ENCODE results near the gene TPST1. TPM values are rescaled to one million over a fixed set of nuclear protein-coding genes. Genes with fewer than 3 reads are reported as not detected.
"Not testable (repeated sequence)": the region's sequence is repeated elsewhere in the genome, so short reads cannot be mapped to it uniquely, and the experiment has no call there.

TPST1 gene
- total RNA-seq (2014; rRNA removed; shearing (Covaris generic)), result 50.0 and 51.0 TPM in 2 replicates

GRCh38 chr7:66204822-66205740 is at the start of gene TPST1:
TPST1 (plus strand) TSS chr7:66205334; CDS start chr7:66240426, 35,092 bp downstream.
- H3K4me1 ChIP-seq (replicated peaks), result peaks cover 20% of the 10 kb centered on the region
- no peaks in the 10 kb centered on the region for H3K27me3 ChIP-seq (replicated peaks)
- H3K9me3 ChIP-seq (replicated peaks), result no peaks in the 10 kb centered on the region
- peak within 1 kb of the TSS; percentile 48 for H3K27ac ChIP-seq
- H3K4me3 ChIP-seq, result peak within 1 kb of the TSS; percentile 93
- peak; percentile 91 to 95 for DNase-seq (ENCODE audit: low read depth in 1 of 2, low spot score in 2 of 2)
- H3K36me3 ChIP-seq, result peaks cover 14% of the 10 kb centered on the region

GRCh38 chr7:66156035-66156434 is 49.1 kb upstream of the TPST1 start:
- DNase-seq (ENCODE audit: low read depth in 1 of 2, low spot score in 2 of 2); H3K27me3 ChIP-seq (replicated peaks); H3K27ac ChIP-seq; H3K4me3 ChIP-seq; H3K9me3 ChIP-seq (replicated peaks): not testable (repeated sequence)
- peaks cover 54% of the 10 kb centered on the region for H3K36me3 ChIP-seq
- H3K4me1 ChIP-seq (replicated peaks), result peaks cover 29% of the 10 kb centered on the region

DNA sequence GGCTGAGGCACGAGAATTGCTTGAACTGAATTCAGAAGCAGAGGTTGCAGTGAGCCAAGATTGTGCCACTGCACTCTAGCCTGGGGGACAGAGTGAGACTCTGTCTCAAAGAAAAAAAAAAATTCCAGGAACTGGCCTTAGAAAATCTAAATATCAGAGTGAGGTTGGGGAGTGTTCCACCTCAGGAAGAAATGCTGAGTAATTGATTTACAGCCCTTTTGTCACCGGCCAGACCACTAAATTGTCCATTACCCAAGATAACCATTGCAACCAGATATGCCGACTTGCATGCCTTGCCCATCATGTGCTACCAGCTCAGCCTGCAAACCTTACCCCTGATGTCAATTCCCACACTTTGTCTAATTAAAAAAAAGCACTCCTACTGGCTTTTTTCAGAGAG is 48.1 kb upstream of the TPST1 start:
- DNase-seq (ENCODE audit: low read depth in 1 of 2, low spot score in 2 of 2), result no peak
- no peak overlapping the region for H3K4me3 ChIP-seq
- no peak overlapping the region for H3K27ac ChIP-seq
- peaks cover 19% of the 10 kb centered on the region for H3K4me1 ChIP-seq (replicated peaks)
- peaks cover 50% of the 10 kb centered on the region for H3K36me3 ChIP-seq
- H3K9me3 ChIP-seq (replicated peaks), result no peaks in the 10 kb centered on the region
- H3K27me3 ChIP-seq (replicated peaks), result no peaks in the 10 kb centered on the region

DNA sequence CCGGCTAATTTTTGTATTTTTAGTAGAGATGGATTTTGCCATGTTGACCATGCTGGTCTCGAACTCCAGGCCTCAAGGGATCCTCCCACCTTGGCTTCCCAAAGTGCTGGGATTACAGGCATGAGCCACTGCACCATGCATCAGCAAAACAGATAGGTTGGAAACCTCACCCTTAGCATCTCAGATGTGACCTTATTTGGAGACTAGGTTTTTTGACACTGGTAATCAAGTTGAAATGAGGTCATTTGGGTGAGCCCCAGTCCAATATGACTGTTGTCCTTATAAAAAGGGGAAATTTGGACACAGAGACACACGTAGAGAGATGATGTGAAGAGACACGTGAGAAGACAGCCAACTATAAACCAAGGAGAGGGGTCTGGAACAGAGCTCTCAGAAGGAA is 42.5 kb upstream of the TPST1 start:
- H3K27ac ChIP-seq, result no peak overlapping the region
- H3K36me3 ChIP-seq, result peaks cover 10% of the 10 kb centered on the region
- no peak for DNase-seq (ENCODE audit: low read depth in 1 of 2, low spot score in 2 of 2)
- no peak overlapping the region for H3K4me3 ChIP-seq
- no peaks in the 10 kb centered on the region for H3K9me3 ChIP-seq (replicated peaks)
- no peaks in the 10 kb centered on the region for H3K27me3 ChIP-seq (replicated peaks)
- peaks cover 4% of the 10 kb centered on the region for H3K4me1 ChIP-seq (replicated peaks)

GRCh38 chr7:66163186-66163610 is 41.9 kb upstream of the TPST1 start:
- Histone ChIP-seq H3K27ac (no peak overlapping the region), H3K9me3 (replicated peaks) (no peaks in the 10 kb centered on the region)
- DNase-seq (ENCODE audit: low read depth in 1 of 2, low spot score in 2 of 2), result no peak

GRCh38 chr7:66164356-66164755 is 40.8 kb upstream of the TPST1 start:
- Histone ChIP-seq H3K27ac (no peak overlapping the region), H3K36me3 (no peaks in the 10 kb centered on the region), H3K4me1 (replicated peaks) (peaks cover 14% of the 10 kb centered on the region), H3K9me3 (replicated peaks) (no peaks in the 10 kb centered on the region), H3K27me3 (replicated peaks) (no peaks in the 10 kb centered on the region), H3K4me3 (no peak overlapping the region)
- DNase-seq (ENCODE audit: low read depth in 1 of 2, low spot score in 2 of 2), result no peak

More at GRCh38 chr7:66163186-66163610, 41.9 kb upstream of the TPST1 start:
- Histone ChIP-seq H3K4me3 (no peak overlapping the region), H3K4me1 (replicated peaks) (peaks cover 10% of the 10 kb centered on the region), H3K27me3 (replicated peaks) (no peaks in the 10 kb centered on the region), H3K36me3 (peaks cover 4% of the 10 kb centered on the region; the same call in 1 of the 2 replicates)

DNA sequence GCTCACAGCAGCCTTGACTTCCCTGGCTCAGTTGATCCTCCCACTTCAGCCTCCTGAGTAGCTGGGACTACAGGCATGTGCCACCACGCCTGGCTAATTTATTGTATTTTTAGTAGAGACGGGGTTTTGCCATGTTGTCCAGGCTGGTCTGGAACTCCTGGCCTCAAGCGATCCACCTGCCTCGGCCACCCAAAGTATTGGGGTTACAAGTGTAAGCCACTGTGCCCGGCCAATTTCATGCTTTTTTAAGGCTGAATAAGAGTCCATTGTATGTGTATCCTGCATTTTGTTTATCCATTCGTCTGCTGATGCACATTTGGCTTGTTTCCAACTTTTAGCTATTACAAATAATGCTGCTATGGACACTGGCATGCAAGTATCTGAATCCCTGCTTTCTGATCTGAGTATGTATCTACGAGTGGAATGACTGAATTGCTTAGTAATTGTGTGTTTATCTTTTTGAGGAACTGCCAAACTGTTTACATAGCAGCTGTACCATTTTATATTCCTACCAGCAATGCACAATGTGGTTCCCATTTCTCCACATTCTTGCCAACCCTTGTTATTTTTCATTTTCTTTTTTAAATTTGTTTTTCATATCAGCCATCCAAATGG is 37.3 kb upstream of the TPST1 start:
- Histone ChIP-seq H3K4me1 (replicated peaks) (peaks cover 25% of the 10 kb centered on the region), H3K9me3 (replicated peaks) (no peaks in the 10 kb centered on the region), H3K36me3 (no peaks in the 10 kb centered on the region), H3K27me3 (replicated peaks) (no peaks in the 10 kb centered on the region), H3K27ac (no peak overlapping the region), H3K4me3 (no peak overlapping the region)
- peak; percentile 57 to 87 for DNase-seq (ENCODE audit: low read depth in 1 of 2, low spot score in 2 of 2)

- Histone ChIP-seq H3K27ac (no peak overlapping the region), H3K9me3 (replicated peaks) (no peaks in the 10 kb centered on the region), H3K4me1 (replicated peaks) (peaks cover 32% of the 10 kb centered on the region), H3K4me3 (no peak overlapping the region), H3K36me3 (no peaks in the 10 kb centered on the region), H3K27me3 (replicated peaks) (no peaks in the 10 kb centered on the region)
- DNase-seq (ENCODE audit: low read depth in 1 of 2, low spot score in 2 of 2), result no peak
These were observed 35.5 kb upstream of the TPST1 start for GRCh38 chr7:66169616-66170015.

DNA sequence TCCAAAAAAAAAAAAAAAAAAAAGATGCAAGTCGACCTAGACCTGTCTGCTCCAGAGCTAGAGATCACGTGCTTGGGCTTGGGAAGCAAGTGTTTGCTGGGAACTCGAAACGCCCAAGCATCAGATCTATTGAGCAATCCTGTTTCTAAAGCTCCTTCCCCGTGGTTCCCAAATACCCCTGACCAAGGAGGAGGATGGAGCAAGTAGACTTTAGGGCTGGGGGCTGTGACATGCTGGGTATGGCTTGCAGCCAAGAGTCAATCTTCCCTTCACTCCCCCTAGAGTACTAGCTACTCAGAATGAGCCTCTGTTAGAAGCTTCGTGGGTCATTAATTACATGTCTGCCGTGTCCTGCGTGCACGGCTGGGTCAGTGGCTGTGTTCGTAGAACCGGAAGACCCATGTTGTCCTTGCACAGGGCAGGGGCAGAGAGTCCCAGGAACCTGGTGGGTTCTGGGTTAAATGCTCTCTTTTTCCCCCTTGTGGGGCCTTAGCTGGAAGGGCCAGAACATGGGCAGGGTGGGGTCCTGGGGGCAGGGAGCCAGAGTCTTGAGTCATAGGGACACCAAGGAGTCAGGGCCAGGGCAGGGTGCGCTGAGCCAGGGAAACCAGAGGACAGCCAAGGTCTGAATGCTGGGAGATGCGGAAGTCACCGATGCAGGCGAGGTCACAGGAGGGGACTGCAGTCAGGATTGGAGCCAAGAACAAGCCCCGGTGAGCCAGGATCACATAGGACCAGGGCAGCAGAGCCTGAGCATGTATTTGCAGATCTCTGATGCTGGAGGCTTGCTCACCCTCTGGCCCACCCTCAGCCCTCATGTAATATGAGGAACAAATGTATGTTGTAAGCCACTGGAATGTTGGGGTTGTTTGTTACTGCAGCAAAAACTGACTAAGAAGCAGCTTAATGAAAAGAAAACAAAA is 34.6 kb upstream of the TPST1 start:
- peaks cover 32% of the 10 kb centered on the region for H3K4me1 ChIP-seq (replicated peaks)
- H3K36me3 ChIP-seq, result no peaks in the 10 kb centered on the region
- DNase-seq (ENCODE audit: low read depth in 1 of 2, low spot score in 2 of 2), result peak in 1 of 2 experiments; percentile 50
- no peak overlapping the region for H3K27ac ChIP-seq
- no peaks in the 10 kb centered on the region for H3K9me3 ChIP-seq (replicated peaks)
- no peak overlapping the region for H3K4me3 ChIP-seq
- no peaks in the 10 kb centered on the region for H3K27me3 ChIP-seq (replicated peaks)

DNA sequence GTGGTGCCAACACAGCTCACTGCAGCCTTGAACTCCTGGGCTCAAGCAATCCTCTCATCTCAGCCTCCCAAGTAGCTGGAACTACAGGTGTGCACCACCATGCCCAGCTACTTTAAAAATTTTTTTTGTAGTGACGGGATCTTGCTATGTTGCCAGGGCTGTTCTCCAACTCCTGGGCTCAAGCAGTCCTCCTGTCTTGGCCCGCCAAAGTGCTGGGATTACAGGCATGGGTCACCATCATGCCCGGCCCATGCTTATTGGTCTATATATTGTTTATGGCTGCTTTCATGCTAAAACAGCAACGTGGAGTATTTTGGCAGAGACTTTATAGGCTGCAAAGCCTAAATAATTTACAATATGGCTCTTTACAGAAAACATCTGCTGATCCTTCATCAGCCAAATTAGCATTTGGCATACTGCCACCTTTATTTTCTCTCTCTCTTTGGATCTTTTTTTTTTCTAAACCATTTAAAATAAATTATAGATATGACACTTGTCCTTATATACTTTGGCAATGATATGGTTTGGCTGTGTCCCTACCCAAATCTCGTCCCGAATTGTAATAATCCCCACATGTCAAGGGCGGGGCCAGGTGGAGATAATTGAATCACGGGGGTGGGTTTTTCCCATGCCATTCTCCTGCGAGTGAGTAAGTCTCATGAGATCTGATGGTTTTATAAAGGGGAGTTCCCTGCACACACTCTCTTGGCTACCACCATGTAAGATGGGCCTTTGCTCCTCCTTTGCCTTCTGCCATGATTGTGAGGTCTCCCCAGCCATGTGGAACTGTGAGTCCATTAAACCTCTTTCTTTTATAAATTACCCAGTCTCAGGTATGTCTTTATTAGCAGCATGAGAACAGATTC is 32.4 kb upstream of the TPST1 start:
- H3K27me3 ChIP-seq (replicated peaks); H3K9me3 ChIP-seq (replicated peaks); H3K4me3 ChIP-seq; DNase-seq (ENCODE audit: low read depth in 1 of 2, low spot score in 2 of 2); H3K27ac ChIP-seq; H3K36me3 ChIP-seq: not testable (repeated sequence)
- peaks cover 27% of the 10 kb centered on the region for H3K4me1 ChIP-seq (replicated peaks)

GRCh38 chr7:66173856-66174255 is 31.3 kb upstream of the TPST1 start:
- no peak overlapping the region for H3K4me3 ChIP-seq
- 0 out of 2 replicates have a peak, but pooled peaks cover 2% of the 10 kb centered on the region for H3K9me3 ChIP-seq (replicated peaks)
- H3K27me3 ChIP-seq (replicated peaks), result no peaks in the 10 kb centered on the region
- DNase-seq (ENCODE audit: low read depth in 1 of 2, low spot score in 2 of 2), result peak; percentile 53 to 60
- H3K36me3 ChIP-seq, result no peaks in the 10 kb centered on the region
- no peak overlapping the region for H3K27ac ChIP-seq
- H3K4me1 ChIP-seq (replicated peaks), result peaks cover 18% of the 10 kb centered on the region

DNA sequence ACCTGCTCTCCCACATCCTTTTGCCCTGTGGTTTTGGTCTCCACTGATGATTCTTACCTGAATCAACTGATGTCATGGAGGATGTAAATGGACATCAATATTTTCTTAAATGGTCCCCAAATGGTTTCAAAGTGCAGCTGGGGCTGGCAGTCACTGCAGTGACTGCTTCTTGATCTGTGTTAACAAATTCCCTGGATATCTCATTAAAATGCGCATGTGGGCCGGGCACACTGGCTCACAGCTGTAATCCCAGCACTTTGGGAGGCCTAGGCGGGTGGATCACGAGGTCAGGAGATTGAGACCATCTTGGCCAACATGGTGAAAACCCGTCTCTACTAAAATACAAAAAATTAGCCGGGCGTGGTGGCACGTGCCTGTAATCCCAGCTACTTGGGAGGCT is 30.1 kb upstream of the TPST1 start:
- H3K27me3 ChIP-seq (replicated peaks); H3K27ac ChIP-seq; DNase-seq (ENCODE audit: low read depth in 1 of 2, low spot score in 2 of 2); H3K4me3 ChIP-seq; H3K9me3 ChIP-seq (replicated peaks); H3K36me3 ChIP-seq: not testable (repeated sequence)
- H3K4me1 ChIP-seq (replicated peaks), result peaks cover 18% of the 10 kb centered on the region

GRCh38 chr7:66176914-66177313 is 28.2 kb upstream of the TPST1 start:
- no peaks in the 10 kb centered on the region for H3K27me3 ChIP-seq (replicated peaks)
- H3K36me3 ChIP-seq, result no peaks in the 10 kb centered on the region
- H3K4me3 ChIP-seq, result no peak overlapping the region
- peaks cover 7% of the 10 kb centered on the region for H3K4me1 ChIP-seq (replicated peaks)
- H3K27ac ChIP-seq, result no peak overlapping the region
- 0 out of 2 replicates have a peak, but pooled peaks cover 2% of the 10 kb centered on the region for H3K9me3 ChIP-seq (replicated peaks)
- DNase-seq (ENCODE audit: low read depth in 1 of 2, low spot score in 2 of 2), result no peak
